Trophoblast cell (in vitro differentiated cells and primary cell): Measurements from ENCODE around the gene ERLEC1. TPM values are rescaled to one million over a fixed set of nuclear protein-coding genes. Genes with fewer than 3 reads are reported as not detected.

Experiments
- DNase-seq, 2 donors: peaks; one replicate each; pipeline ENCODE4 v3.0.0-alpha.2; 2016
- H2AFZ ChIP-seq: 2 replicates; pipeline ENCODE4 v1.6.1; 2013; ENCODE audit warnings: low read length, moderate library complexity, mild to moderate bottlenecking; ENCODE audit not compliant: insufficient read depth, poor library complexity
- H2AK5ac ChIP-seq: 2 replicates; pipeline ENCODE4 v1.6.1; 2013; ENCODE audit warnings: mild to moderate bottlenecking, low read length
- H2BK120ac ChIP-seq: 2 replicates; pipeline ENCODE4 v1.6.1; 2013; ENCODE audit warnings: low read length, mild to moderate bottlenecking, moderate library complexity; ENCODE audit not compliant: insufficient read depth, poor library complexity
- H2BK12ac ChIP-seq: 2 replicates; pipeline ENCODE4 v1.6.1; 2013; ENCODE audit warnings: mild to moderate bottlenecking, low read length, moderate library complexity
- H2BK5ac ChIP-seq: 2 replicates; pipeline ENCODE4 v1.6.1; 2013; ENCODE audit warnings: low read length, low read depth, moderate library complexity, mild to moderate bottlenecking; ENCODE audit not compliant: poor library complexity
- H3K14ac ChIP-seq: 2 replicates; pipeline ENCODE4 v1.6.1; 2013; ENCODE audit warnings: mild to moderate bottlenecking, low read length
- H3K18ac ChIP-seq: 2 replicates; pipeline ENCODE4 v1.6.1; 2013; ENCODE audit warnings: mild to moderate bottlenecking, low read length
- H3K23ac ChIP-seq: 2 replicates; pipeline ENCODE4 v1.6.1; 2013; ENCODE audit warnings: low read length
- H3K27ac ChIP-seq: 2 replicates; pipeline ENCODE4 v1.5.1; 2013; ENCODE audit warnings: low read depth, mild to moderate bottlenecking, inconsistent platforms, low read length, moderate library complexity
- H3K27me3 ChIP-seq: 2 replicates; pipeline ENCODE4 v1.6.1; 2013; ENCODE audit warnings: inconsistent platforms, mild to moderate bottlenecking, low read length, moderate library complexity; ENCODE audit not compliant: insufficient read depth
- H3K36me3 ChIP-seq, 2 experiments: 1 replicate in 1 of 2; 2 replicates in 1 of 2; pipeline ENCODE4 v1.6.1; 2013; ENCODE audit warnings: low read length in 2 of 2, mild to moderate bottlenecking in 2 of 2, moderate library complexity in 1 of 2; ENCODE audit not compliant: insufficient read depth in 2 of 2, control insufficient read depth in 1 of 2
- H3K4ac ChIP-seq: 2 replicates; pipeline ENCODE4 v1.6.1; 2013; ENCODE audit warnings: low read depth, mild to moderate bottlenecking, low read length, moderate library complexity
- H3K4me1 ChIP-seq, 2 experiments: 1 replicate in 1 of 2; 2 replicates in 1 of 2; pipeline ENCODE4 v1.6.1; 2013; ENCODE audit warnings: low read length in 2 of 2, mild to moderate bottlenecking in 2 of 2, moderate library complexity in 1 of 2; ENCODE audit not compliant: insufficient read depth in 2 of 2, control insufficient read depth in 1 of 2
- H3K4me2 ChIP-seq: 2 replicates; pipeline ENCODE4 v1.6.1; 2013; ENCODE audit warnings: inconsistent platforms, mild to moderate bottlenecking, low read length, moderate library complexity
- H3K4me3 ChIP-seq: 2 replicates; pipeline ENCODE4 v1.5.1; 2013; ENCODE audit warnings: mild to moderate bottlenecking, low read depth, low read length, inconsistent platforms
- H3K79me1 ChIP-seq: one replicate; pipeline ENCODE4 v1.6.1; 2013; ENCODE audit warnings: low read length
- H3K79me2 ChIP-seq: 2 replicates; pipeline ENCODE4 v1.6.1; 2013; ENCODE audit warnings: low read length, mild to moderate bottlenecking; ENCODE audit not compliant: control insufficient read depth, insufficient read depth, poor library complexity
- H3K9ac ChIP-seq: 2 replicates; pipeline ENCODE4 v1.6.1; 2013; ENCODE audit warnings: mild to moderate bottlenecking, low read length
- H3K9me3 ChIP-seq: 2 replicates; pipeline ENCODE4 v1.6.1; 2013; ENCODE audit warnings: low read depth, mild to moderate bottlenecking, control low read depth, inconsistent platforms, low read length; ENCODE audit not compliant: insufficient read depth
- H4K12ac ChIP-seq: 2 replicates; pipeline ENCODE4 v1.6.1; 2013; ENCODE audit warnings: low read depth, mild to moderate bottlenecking, low read length, moderate library complexity
- H4K8ac ChIP-seq: 2 replicates; pipeline ENCODE4 v1.6.1; 2013; ENCODE audit warnings: low read depth, mild to moderate bottlenecking, low read length, moderate library complexity
- H4K91ac ChIP-seq: one replicate; pipeline ENCODE4 v1.6.1; 2013; ENCODE audit warnings: low read depth, mild to moderate bottlenecking, low read length, moderate library complexity
- WGBS: extraction: QIAGEN DNeasy Blood & Tissue Kit; methylation state at CpG from one replicate; pipeline ENCODE4 v1.1.7; 2013; ENCODE audit warnings: missing lambda C conversion rate; ENCODE audit not compliant: insufficient read length, insufficient coverage; ENCODE audit errors: extremely low coverage; 5-methylcytosine and 5-hydroxymethylcytosine counted together
- polyA plus RNA-seq: library from polyadenylated mRNA; stranded (reverse); fragments of 200-250 nt; gene quantifications from 2 replicates; pipeline ENCODE4 v1.2.3, GENCODE V29; 2013

Gene ERLEC1
- polyA plus RNA-seq: 67.5 and 67.9 TPM in 2 replicates

GRCh38 chr2:53786705-53787613, at the start of gene ERLEC1, which contains the start of gene ASB3:
TSS of gene ERLEC1 (plus strand) at chr2:53787044. CDS start at chr2:53787211, 167 bp downstream.
TSS of gene ASB3 (minus strand) at chr2:53786953. CDS start at chr2:53765572, 21,381 bp downstream.
- WGBS: no CpG with 5 or more reads among the region's 77 CpGs
- peak within 1 kb of the TSS; percentile 95 for H2AFZ ChIP-seq
- H3K14ac ChIP-seq: peak within 1 kb of the TSS; percentile 89
- H3K9ac ChIP-seq: peak within 1 kb of the TSS; percentile 96
- no peak within 1 kb of the TSS for H2AK5ac ChIP-seq
- H3K27me3 ChIP-seq: no peaks in the 10 kb centered on the region
- peak within 1 kb of the TSS; percentile 80 for H3K4ac ChIP-seq
- peaks cover 0 to under 1% of the 10 kb centered on the region in 2 experiments for H3K36me3 ChIP-seq
- peak within 1 kb of the TSS; percentile 83 for H3K27ac ChIP-seq
- H3K4me2 ChIP-seq: peak within 1 kb of the TSS; percentile 92
- H3K79me2 ChIP-seq: peaks cover 12% of the 10 kb centered on the region
- H4K91ac ChIP-seq: peak within 1 kb of the TSS; percentile 85
- peak within 1 kb of the TSS; percentile 96 for H3K18ac ChIP-seq
- H2BK5ac ChIP-seq: peak within 1 kb of the TSS; percentile 87
- peaks cover 9% of the 10 kb centered on the region for H3K79me1 ChIP-seq
- H3K4me1 ChIP-seq: peaks cover 3 to 7% of the 10 kb centered on the region in 2 experiments
- peak within 1 kb of the TSS; percentile 97 for H3K4me3 ChIP-seq
- H3K23ac ChIP-seq: peak within 1 kb of the TSS; percentile 11
- H2BK12ac ChIP-seq: no peak within 1 kb of the TSS
- no peaks in the 10 kb centered on the region for H3K9me3 ChIP-seq
- H4K8ac ChIP-seq: peak within 1 kb of the TSS; percentile 99
- H4K12ac ChIP-seq: peak within 1 kb of the TSS; percentile 82
- DNase-seq: peak; percentile 64 to 71
- peak within 1 kb of the TSS; percentile 52 for H2BK120ac ChIP-seq

DNA sequence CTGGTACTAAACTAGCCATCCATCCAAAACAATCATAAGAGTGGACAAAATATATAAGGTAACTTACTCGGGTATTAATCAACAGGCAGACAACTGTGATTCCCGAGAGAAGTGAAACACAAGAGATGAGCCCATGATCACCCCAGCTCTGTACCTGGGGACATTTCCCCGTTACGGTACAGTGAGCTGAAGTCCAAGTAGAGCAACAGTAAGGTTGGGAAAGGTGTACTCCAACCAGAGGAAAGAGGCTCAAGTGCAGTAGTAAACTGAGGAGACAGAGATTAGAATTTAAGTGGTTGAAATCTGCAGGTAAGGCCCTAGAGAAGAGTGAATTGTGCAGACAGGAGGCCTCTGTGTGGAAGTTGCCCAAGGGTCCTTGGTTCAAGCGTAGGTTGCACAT, 49.8 kb upstream of the ERLEC1 start:
- Histone ChIP-seq H3K36me3 (peaks cover 2 to 6% of the 10 kb centered on the region in 2 experiments), H4K91ac (no peak overlapping the region), H3K79me1 (no peaks in the 10 kb centered on the region), H3K4ac (no peak overlapping the region), H3K9ac (no peak overlapping the region), H2AK5ac (no peak overlapping the region), H3K4me1 (no peaks in the 10 kb centered on the region), H3K27me3 (no peaks in the 10 kb centered on the region), H2BK12ac (no peak overlapping the region), H3K9me3 (no peaks in the 10 kb centered on the region), H4K12ac (no peak overlapping the region), H3K4me2 (no peak overlapping the region), H3K18ac (no peak overlapping the region), H4K8ac (no peak overlapping the region), H3K23ac (no peak overlapping the region), H3K79me2 (no peaks in the 10 kb centered on the region), H2AFZ (no peak overlapping the region), H2BK5ac (no peak overlapping the region), H3K4me3 (no peak overlapping the region), H2BK120ac (no peak overlapping the region), H3K27ac (no peak overlapping the region), H3K14ac (no peak overlapping the region)
- DNase-seq: no peak
- WGBS: no CpG with 5 or more reads among the region's 5 CpGs

GRCh38 chr2:53739032-53739431, 47.8 kb upstream of the ERLEC1 start:
- H3K18ac ChIP-seq: no peak overlapping the region
- no peak overlapping the region for H2BK5ac ChIP-seq
- no peaks in the 10 kb centered on the region for H3K79me2 ChIP-seq
- H3K9me3 ChIP-seq: no peaks in the 10 kb centered on the region
- no peak overlapping the region for H3K4ac ChIP-seq
- H2BK12ac ChIP-seq: no peak overlapping the region
- no peak overlapping the region for H2BK120ac ChIP-seq
- peaks cover 0 to 2% of the 10 kb centered on the region in 2 experiments for H3K36me3 ChIP-seq
- no peaks in the 10 kb centered on the region for H3K79me1 ChIP-seq
- H3K9ac ChIP-seq: no peak overlapping the region
- no peak overlapping the region for H3K4me3 ChIP-seq
- H2AK5ac ChIP-seq: no peak overlapping the region
- H4K91ac ChIP-seq: no peak overlapping the region
- no peak overlapping the region for H4K12ac ChIP-seq
- H3K23ac ChIP-seq: no peak overlapping the region
- peak in 1 of 2 donors; percentile 35 for DNase-seq
- no peak overlapping the region for H3K14ac ChIP-seq
- no peak overlapping the region for H3K4me2 ChIP-seq
- H3K27ac ChIP-seq: no peak overlapping the region
- no peaks in the 10 kb centered on the region for H3K4me1 ChIP-seq
- no CpG with 5 or more reads among the region's 1 CpG for WGBS
- no peaks in the 10 kb centered on the region for H3K27me3 ChIP-seq
- H4K8ac ChIP-seq: no peak overlapping the region
- no peak overlapping the region for H2AFZ ChIP-seq

DNA sequence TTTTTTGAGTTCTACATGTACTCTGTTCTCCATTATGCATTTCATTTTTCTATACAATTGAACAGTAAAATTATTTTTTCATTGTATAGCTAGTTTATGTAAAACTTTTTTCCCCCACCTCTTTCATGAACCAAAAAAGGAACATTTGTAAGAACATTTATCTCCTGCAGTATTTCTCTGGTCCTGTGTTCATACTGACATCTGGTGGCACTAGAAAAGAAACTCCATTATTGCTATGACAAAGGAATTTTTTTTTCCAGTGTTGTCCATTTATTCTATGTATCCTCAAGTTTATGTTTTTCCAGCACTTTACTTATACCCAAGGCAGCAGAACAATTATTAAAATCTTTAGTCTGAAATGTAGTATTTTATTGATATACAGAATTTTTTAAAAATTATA, 46.7 kb upstream of the ERLEC1 start:
- Histone ChIP-seq H3K36me3 (peaks cover 0 to 2% of the 10 kb centered on the region in 2 experiments), H3K4me3 (no peak overlapping the region), H2AK5ac (no peak overlapping the region), H3K27me3 (no peaks in the 10 kb centered on the region), H2BK5ac (no peak overlapping the region), H2BK120ac (no peak overlapping the region), H3K4ac (no peak overlapping the region), H3K79me2 (no peaks in the 10 kb centered on the region), H3K9me3 (no peaks in the 10 kb centered on the region), H3K23ac (no peak overlapping the region), H3K9ac (no peak overlapping the region), H2AFZ (no peak overlapping the region), H3K18ac (no peak overlapping the region), H3K14ac (no peak overlapping the region), H3K4me2 (no peak overlapping the region), H2BK12ac (no peak overlapping the region), H3K27ac (no peak overlapping the region), H4K91ac (no peak overlapping the region), H4K12ac (no peak overlapping the region), H4K8ac (no peak overlapping the region), H3K4me1 (no peaks in the 10 kb centered on the region), H3K79me1 (no peaks in the 10 kb centered on the region)
- peak in 1 of 2 donors; percentile 47 for DNase-seq
